ENCODE results near the gene SYNE2. TPM values are rescaled to one million over a fixed set of nuclear protein-coding genes. Genes with fewer than 3 reads are reported as not detected.

Gene SYNE2
- total and polyA plus RNA-seq, 12 donors = 43.6 to 205 (median 103) TPM

DNA sequence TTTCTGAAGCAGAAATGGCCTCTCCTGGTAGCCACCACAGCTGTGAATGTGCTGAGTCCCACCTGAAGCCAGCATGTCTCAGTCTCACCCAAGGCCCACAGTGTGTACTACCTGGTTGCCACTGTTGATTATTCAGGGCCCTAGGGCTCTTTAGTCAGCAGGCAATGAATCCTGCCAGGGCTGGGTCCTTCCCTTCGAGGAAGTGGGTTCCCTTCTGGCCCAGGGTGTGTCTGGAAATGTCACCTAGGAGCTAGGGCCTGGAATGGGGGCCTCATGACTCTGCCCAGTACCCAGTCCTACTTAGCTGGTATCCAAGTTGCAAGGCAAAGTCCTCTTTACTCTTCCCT, 207.4 kb downstream of the SYNE2 start:
- Histone ChIP-seq H3K27me3 (no peaks in the 10 kb centered on the region), H3K9me3 (no peaks in the 10 kb centered on the region), H3K27ac (no peak overlapping the region), H3K4me3 (no peak overlapping the region), H3K36me3 (peaks cover 0 to 78% (median 0%) of the 10 kb centered on the region in 9 donors), H3K4me1 (no peaks in the 10 kb centered on the region)
- ATAC-seq (no peak), DNase-seq (no peak)
- TF ChIP-seq, protein P1, sequence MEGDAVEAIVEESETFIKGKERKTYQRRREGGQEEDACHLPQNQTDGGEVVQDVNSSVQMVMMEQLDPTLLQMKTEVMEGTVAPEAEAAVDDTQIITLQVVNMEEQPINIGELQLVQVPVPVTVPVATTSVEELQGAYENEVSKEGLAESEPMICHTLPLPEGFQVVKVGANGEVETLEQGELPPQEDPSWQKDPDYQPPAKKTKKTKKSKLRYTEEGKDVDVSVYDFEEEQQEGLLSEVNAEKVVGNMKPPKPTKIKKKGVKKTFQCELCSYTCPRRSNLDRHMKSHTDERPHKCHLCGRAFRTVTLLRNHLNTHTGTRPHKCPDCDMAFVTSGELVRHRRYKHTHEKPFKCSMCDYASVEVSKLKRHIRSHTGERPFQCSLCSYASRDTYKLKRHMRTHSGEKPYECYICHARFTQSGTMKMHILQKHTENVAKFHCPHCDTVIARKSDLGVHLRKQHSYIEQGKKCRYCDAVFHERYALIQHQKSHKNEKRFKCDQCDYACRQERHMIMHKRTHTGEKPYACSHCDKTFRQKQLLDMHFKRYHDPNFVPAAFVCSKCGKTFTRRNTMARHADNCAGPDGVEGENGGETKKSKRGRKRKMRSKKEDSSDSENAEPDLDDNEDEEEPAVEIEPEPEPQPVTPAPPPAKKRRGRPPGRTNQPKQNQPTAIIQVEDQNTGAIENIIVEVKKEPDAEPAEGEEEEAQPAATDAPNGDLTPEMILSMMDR (IDR thresholded peaks at IDR 0.05) = no peak
- intact Hi-C loops (cut with DNase I) = no loop called here
- 90 to 100% methylated on average over 1 of the region's 1 CpG for WGBS, 2 donors

DNA sequence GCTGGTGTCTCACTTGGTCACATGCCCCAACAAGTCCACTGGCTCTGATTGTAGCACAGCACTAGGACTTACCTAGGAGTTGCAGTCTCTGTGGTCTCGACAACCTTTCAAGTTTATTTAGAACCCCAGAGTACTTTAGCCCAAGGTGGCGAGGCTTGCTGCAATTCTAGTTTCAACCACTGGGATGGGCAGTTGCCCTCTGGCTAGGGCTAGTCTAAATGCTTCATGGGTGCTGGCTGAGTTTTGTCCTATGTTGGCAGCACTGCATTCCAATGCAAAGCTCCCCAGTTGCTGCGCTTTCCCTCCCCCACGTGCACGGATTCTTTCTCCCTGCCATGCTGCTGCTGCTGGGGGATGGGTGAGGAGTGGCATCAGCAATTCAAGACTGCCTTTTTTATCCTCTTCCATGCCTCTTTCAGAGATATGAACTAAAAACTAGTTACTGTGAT, 207.9 kb downstream of the SYNE2 start:
- Histone ChIP-seq H3K4me1 (no peaks in the 10 kb centered on the region), H3K4me3 (no peak overlapping the region), H3K27ac (no peak overlapping the region), H3K36me3 (peaks cover 0 to 78% (median 0%) of the 10 kb centered on the region in 9 donors), H3K9me3 (no peaks in the 10 kb centered on the region), H3K27me3 (no peaks in the 10 kb centered on the region)
- WGBS, 2 donors = 86 to 88% methylated on average over 5 of the region's 5 CpGs
- ATAC-seq = peak in 1 of 8 donors; percentile 27
- no peak for DNase-seq
- TF ChIP-seq, protein P1 (IDR thresholded peaks at IDR 0.05) = peak in 7 of 9 donors; percentile 14 to 41 (median 26)
- intact Hi-C loops (cut with DNase I) = no loop called here

DNA sequence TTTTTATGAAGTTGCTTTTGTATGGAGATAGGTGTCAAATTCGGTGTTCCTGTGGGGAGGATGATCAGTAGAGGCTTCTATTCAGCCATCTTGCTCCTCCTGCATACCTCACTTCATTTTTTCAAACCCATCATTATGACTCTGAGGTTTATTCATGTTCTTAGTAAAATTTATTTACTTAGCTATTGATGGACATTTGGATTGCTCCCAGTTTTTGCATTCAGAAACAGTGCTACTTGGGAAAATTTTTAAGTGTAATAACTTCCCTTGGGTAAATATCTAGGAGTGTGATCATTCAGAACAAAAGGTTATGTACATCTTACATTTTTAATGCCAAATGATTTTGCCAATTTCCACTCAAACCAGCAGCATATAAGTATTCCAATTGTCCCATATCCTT, 208.3 kb downstream of the SYNE2 start:
- DNase-seq (no peak), ATAC-seq (no peak)
- H3K4me3 ChIP-seq = no peak overlapping the region
- no peak overlapping the region for H3K27ac ChIP-seq
- H3K36me3 ChIP-seq = peaks cover 0 to 78% (median 0%) of the 10 kb centered on the region in 9 donors
- no peaks in the 10 kb centered on the region for H3K9me3 ChIP-seq
- intact Hi-C loops (cut with DNase I) = no loop called here
- H3K4me1 ChIP-seq = no peaks in the 10 kb centered on the region
- TF ChIP-seq, protein P1 (IDR thresholded peaks at IDR 0.05) = no peak
- WGBS, 2 donors = 76 to 79% methylated on average over 1 of the region's 1 CpG
- H3K27me3 ChIP-seq = no peaks in the 10 kb centered on the region

DNA sequence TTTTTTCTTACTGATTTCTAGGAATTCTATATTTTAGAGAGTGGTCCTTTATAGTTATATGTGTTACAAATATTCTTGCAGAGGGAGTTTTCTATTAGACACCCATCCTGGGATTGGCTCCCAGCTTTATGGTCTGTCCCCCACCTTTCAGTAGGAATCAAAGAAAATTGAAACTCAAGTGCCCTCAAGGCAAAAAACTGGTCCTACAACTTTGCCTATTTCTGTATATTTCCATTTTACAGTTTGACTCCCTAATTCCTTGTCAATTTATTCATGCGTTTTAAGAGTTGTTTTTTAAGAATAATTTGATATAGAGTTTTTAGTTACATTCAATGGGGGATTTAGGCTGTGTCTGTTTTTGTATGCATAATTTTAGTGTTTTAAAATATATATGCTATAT, 208.9 kb downstream of the SYNE2 start:
- Histone ChIP-seq H3K36me3 (peaks cover 0 to 78% (median 0%) of the 10 kb centered on the region in 9 donors), H3K9me3 (no peaks in the 10 kb centered on the region), H3K27me3 (no peaks in the 10 kb centered on the region), H3K4me1 (no peaks in the 10 kb centered on the region), H3K4me3 (no peak overlapping the region), H3K27ac (no peak overlapping the region)
- whole genome bisulfite sequencing, 2 donors = 98 to 100% methylated on average over 1 of the region's 1 CpG
- TF ChIP-seq, protein P1 (IDR thresholded peaks at IDR 0.05) = no peak
- ATAC-seq (no peak), DNase-seq (no peak)
- intact Hi-C loops (cut with DNase I) = no loop called here
